ENCODE measurements around the gene SKA1. TPM values are rescaled to one million over a fixed set of nuclear protein-coding genes. Genes with fewer than 3 reads are reported as not detected.
A peak's percentile ranks its signal among the peaks of the same experiment; 100 is the strongest.

The SKA1 gene
- total and polyA plus RNA-seq, 2 of the 13 experiments (the other 11 are each of a cell fraction or from before 2014, with no cell fraction given) = 5.3 to 21.3 TPM

- no peak for TF ChIP-seq ZNF280D (CRISPR knock-in tag; IDR thresholded peaks at IDR 0.05)
- peak; percentile 32; the same call in 1 of the 2 replicates for TF ChIP-seq ZSCAN21 (CRISPR knock-in tag; IDR thresholded peaks at IDR 0.05; ENCODE audit: borderline replicate concordance)
- TF ChIP-seq ZNF776 (CRISPR knock-in tag; IDR thresholded peaks at IDR 0.05) = no peak
- TF ChIP-seq HNRNPK (IDR thresholded peaks at IDR 0.05; ENCODE audit: low read depth, low read length, poor library complexity, severe bottlenecking) = peak; percentile 53
- TF ChIP-seq ZNF792 (CRISPR knock-in tag; IDR thresholded peaks at IDR 0.05) = peak; percentile 17; the same call in 1 of the 2 replicates
- no peak; the same call in 1 of the 2 replicates for TF ChIP-seq ZNF770 (CRISPR knock-in tag; IDR thresholded peaks at IDR 0.05)
- TF ChIP-seq, protein P1, sequence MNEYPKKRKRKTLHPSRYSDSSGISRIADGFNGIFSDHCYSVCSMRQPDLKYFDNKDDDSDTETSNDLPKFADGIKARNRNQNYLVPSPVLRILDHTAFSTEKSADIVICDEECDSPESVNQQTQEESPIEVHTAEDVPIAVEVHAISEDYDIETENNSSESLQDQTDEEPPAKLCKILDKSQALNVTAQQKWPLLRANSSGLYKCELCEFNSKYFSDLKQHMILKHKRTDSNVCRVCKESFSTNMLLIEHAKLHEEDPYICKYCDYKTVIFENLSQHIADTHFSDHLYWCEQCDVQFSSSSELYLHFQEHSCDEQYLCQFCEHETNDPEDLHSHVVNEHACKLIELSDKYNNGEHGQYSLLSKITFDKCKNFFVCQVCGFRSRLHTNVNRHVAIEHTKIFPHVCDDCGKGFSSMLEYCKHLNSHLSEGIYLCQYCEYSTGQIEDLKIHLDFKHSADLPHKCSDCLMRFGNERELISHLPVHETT (CRISPR knock-in tag; conservative IDR thresholded peaks at IDR 0.05) = 0 out of 2 replicates have a peak, but pooled peaks have one; percentile 22
- TF ChIP-seq, protein P2, sequence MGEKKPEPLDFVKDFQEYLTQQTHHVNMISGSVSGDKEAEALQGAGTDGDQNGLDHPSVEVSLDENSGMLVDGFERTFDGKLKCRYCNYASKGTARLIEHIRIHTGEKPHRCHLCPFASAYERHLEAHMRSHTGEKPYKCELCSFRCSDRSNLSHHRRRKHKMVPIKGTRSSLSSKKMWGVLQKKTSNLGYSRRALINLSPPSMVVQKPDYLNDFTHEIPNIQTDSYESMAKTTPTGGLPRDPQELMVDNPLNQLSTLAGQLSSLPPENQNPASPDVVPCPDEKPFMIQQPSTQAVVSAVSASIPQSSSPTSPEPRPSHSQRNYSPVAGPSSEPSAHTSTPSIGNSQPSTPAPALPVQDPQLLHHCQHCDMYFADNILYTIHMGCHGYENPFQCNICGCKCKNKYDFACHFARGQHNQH (CRISPR knock-in tag; IDR thresholded peaks at IDR 0.05) = peak; percentile 78
- no peak for TF ChIP-seq ARID2 (CRISPR knock-in tag; IDR thresholded peaks at IDR 0.05; ENCODE audit: borderline replicate concordance)
- TF ChIP-seq ZNF563 (CRISPR knock-in tag; IDR thresholded peaks at IDR 0.05) = peak; percentile 74
- TF ChIP-seq, protein P3, sequence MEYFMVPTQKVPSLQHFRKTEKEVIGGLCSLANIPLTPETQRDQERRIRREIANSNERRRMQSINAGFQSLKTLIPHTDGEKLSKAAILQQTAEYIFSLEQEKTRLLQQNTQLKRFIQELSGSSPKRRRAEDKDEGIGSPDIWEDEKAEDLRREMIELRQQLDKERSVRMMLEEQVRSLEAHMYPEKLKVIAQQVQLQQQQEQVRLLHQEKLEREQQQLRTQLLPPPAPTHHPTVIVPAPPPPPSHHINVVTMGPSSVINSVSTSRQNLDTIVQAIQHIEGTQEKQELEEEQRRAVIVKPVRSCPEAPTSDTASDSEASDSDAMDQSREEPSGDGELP (IDR thresholded peaks at IDR 0.05; ENCODE audit: borderline replicate concordance, low read depth) = peak; percentile 97
- TF ChIP-seq, protein P4, sequence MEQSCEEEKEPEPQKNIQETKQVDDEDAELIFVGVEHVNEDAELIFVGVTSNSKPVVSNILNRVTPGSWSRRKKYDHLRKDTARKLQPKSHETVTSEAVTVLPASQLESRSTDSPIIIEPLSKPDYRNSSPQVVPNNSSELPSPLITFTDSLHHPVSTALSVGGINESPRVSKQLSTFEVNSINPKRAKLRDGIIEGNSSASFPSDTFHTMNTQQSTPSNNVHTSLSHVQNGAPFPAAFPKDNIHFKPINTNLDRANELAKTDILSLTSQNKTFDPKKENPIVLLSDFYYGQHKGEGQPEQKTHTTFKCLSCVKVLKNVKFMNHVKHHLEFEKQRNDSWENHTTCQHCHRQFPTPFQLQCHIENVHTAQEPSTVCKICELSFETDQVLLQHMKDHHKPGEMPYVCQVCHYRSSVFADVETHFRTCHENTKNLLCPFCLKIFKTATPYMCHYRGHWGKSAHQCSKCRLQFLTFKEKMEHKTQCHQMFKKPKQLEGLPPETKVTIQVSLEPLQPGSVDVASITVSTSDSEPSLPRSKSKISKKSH (CRISPR knock-in tag; IDR thresholded peaks at IDR 0.05; ENCODE audit: borderline replicate concordance) = peak; percentile 71; the same call in 1 of the 2 replicates
- TF ChIP-seq KDM2A (CRISPR knock-in tag; IDR thresholded peaks at IDR 0.05; ENCODE audit: borderline replicate concordance, low read depth) = peak; percentile 77
- no peak for TF ChIP-seq TBX2 (CRISPR knock-in tag; IDR thresholded peaks at IDR 0.05; ENCODE audit: borderline replicate concordance)
- TF ChIP-seq ZNF263 (CRISPR knock-in tag; IDR thresholded peaks at IDR 0.05) = peak; percentile 60; the same call in 1 of the 2 replicates
- TF ChIP-seq ZNF709 (CRISPR knock-in tag; IDR thresholded peaks at IDR 0.05) = peak; percentile 72; the same call in 1 of the 2 replicates
- TF ChIP-seq MXD3 (CRISPR knock-in tag; IDR thresholded peaks at IDR 0.05) = peak; percentile 51; the same call in 1 of the 2 replicates
Observed at GRCh38 chr18:50374753-50375391, at the start of gene SKA1 (continued).
